Suprapubic skin (tissue), 4 donors: ENCODE data around the gene DCDC2C. TPM values are rescaled to one million over a fixed set of nuclear protein-coding genes. Genes with fewer than 3 reads are reported as not detected.
"Not testable (repeated sequence)": the region's sequence is repeated elsewhere in the genome, so short reads cannot be mapped to it uniquely, and the experiment has no call there.

ENCODE experiments used
- DNase-seq, 2 donors: peaks; one replicate each; pipeline ENCODE4 v3.0.0-alpha.2; 2019; ENCODE audit warnings: low spot score in 2 of 2
- H3K27ac ChIP-seq: fragments of 200-600 bp; sonication (generic); one replicate; pipeline ENCODE4 v1.5.1; 2019
- H3K27me3 ChIP-seq: fragments of 200-600 bp; sonication (generic); one replicate; pipeline ENCODE4 v1.5.1; 2019
- H3K36me3 ChIP-seq: fragments of 200-600 bp; sonication (generic); one replicate; pipeline ENCODE4 v1.5.1; 2019
- H3K4me1 ChIP-seq: fragments of 200-600 bp; sonication (generic); one replicate; pipeline ENCODE4 v1.5.1; 2019
- H3K4me3 ChIP-seq: fragments of 200-600 bp; sonication (generic); one replicate; pipeline ENCODE4 v1.5.1; 2019; ENCODE audit warnings: mild to moderate bottlenecking
- H3K9me3 ChIP-seq: fragments of 200-600 bp; sonication (generic); one replicate; pipeline ENCODE4 v1.5.1; 2019
- CTCF ChIP-seq, 2 donors: fragments of 200-600 bp in 1 of 2; fragments of 450-650 bp in 1 of 2; sonication (generic) in 1 of 2; IDR thresholded peaks; one replicate each; pipeline ENCODE4 v1.5.1; 2016 to 2019; ENCODE audit warnings: antibody characterized with exemption in 2 of 2, mild to moderate bottlenecking in 1 of 2, moderate library complexity in 1 of 2
- EP300 ChIP-seq: sonication (generic); formaldehyde crosslinking; IDR thresholded peaks from one replicate; pipeline ENCODE4 v1.6.1; 2017; ENCODE audit warnings: antibody characterized with exemption
- POLR2A ChIP-seq, 2 donors: fragments of 450-650 bp; IDR thresholded peaks; one replicate each; pipeline ENCODE4 v1.6.1; 2017; ENCODE audit warnings: antibody characterized with exemption in 2 of 2, mild to moderate bottlenecking in 2 of 2, moderate library complexity in 2 of 2
- POLR2AphosphoS5 ChIP-seq, 3 donors: sonication (generic); formaldehyde crosslinking; IDR thresholded peaks; one replicate each; pipeline ENCODE4 v1.6.1; 2017; ENCODE audit warnings: antibody characterized with exemption in 3 of 3
- WGBS: methylation state at CpG from one replicate; pipeline ENCODE4 v1.1.5; 2018; 5-methylcytosine and 5-hydroxymethylcytosine counted together
- total RNA-seq, 4 donors: library from RNA; depleted of rRNA; stranded (reverse); fragments of >200 nt; gene quantifications; one replicate each; pipeline ENCODE4 v1.1.0, GENCODE V29; 2016

DCDC2C gene
- total RNA-seq, 4 donors from 2014 or later = 1.0 TPM; not detected in 3

GRCh38 chr2:3806730-3807129 lies 103.4 kb downstream of the DCDC2C start:
- Histone ChIP-seq H3K4me1 (no peaks in the 10 kb centered on the region), H3K36me3 (no peaks in the 10 kb centered on the region), H3K27me3 (no peaks in the 10 kb centered on the region), H3K27ac (no peak overlapping the region), H3K4me3 (no peak overlapping the region), H3K9me3 (peaks cover 4% of the 10 kb centered on the region)
- TF ChIP-seq POLR2A (IDR thresholded peaks at IDR 0.05) (no peak), POLR2AphosphoS5 (IDR thresholded peaks at IDR 0.05) (no peak), CTCF (IDR thresholded peaks at IDR 0.05) (no peak), EP300 (no peak)
- WGBS = 85% methylated on average over 7 of the region's 7 CpGs
- DNase-seq = no peak

- Histone ChIP-seq H3K4me1 (no peaks in the 10 kb centered on the region), H3K27ac (no peak overlapping the region), H3K36me3 (no peaks in the 10 kb centered on the region), H3K4me3 (no peak overlapping the region), H3K9me3 (peaks cover 4% of the 10 kb centered on the region), H3K27me3 (no peaks in the 10 kb centered on the region)
- DNase-seq = no peak
- TF ChIP-seq POLR2A (IDR thresholded peaks at IDR 0.05) = no peak
- TF ChIP-seq CTCF (IDR thresholded peaks at IDR 0.05) = no peak
- no peak for TF ChIP-seq EP300
- no peak for TF ChIP-seq POLR2AphosphoS5 (IDR thresholded peaks at IDR 0.05)
- WGBS = 78% methylated on average over 3 of the region's 3 CpGs
Observed at GRCh38 chr2:3807853-3808252, 104.5 kb downstream of the DCDC2C start.

GRCh38 chr2:3814706-3815245 lies 111.4 kb downstream of the DCDC2C start:
- no peaks in the 10 kb centered on the region for H3K27me3 ChIP-seq
- no peaks in the 10 kb centered on the region for H3K4me1 ChIP-seq
- no peak overlapping the region for H3K4me3 ChIP-seq
- DNase-seq = no peak
- whole genome bisulfite sequencing = 79% methylated on average over 7 of the region's 7 CpGs
- no peak overlapping the region for H3K27ac ChIP-seq
- no peaks in the 10 kb centered on the region for H3K36me3 ChIP-seq
- peaks cover 11% of the 10 kb centered on the region for H3K9me3 ChIP-seq
- no peak for TF ChIP-seq POLR2A (IDR thresholded peaks at IDR 0.05)
- TF ChIP-seq POLR2AphosphoS5 (IDR thresholded peaks at IDR 0.05) = no peak

- not testable (repeated sequence) for H3K27me3 ChIP-seq, H3K27ac ChIP-seq, H3K9me3 ChIP-seq, H3K4me1 ChIP-seq, H3K4me3 ChIP-seq, H3K36me3 ChIP-seq, DNase-seq
- 93% methylated on average over 2 of the region's 2 CpGs for WGBS
Observed at GRCh38 chr2:3817144-3817543, 113.8 kb downstream of the DCDC2C start.

- Histone ChIP-seq H3K4me3 (no peak overlapping the region), H3K4me1 (no peaks in the 10 kb centered on the region), H3K9me3 (no peaks in the 10 kb centered on the region), H3K36me3 (no peaks in the 10 kb centered on the region), H3K27me3 (no peaks in the 10 kb centered on the region), H3K27ac (no peak overlapping the region)
- TF ChIP-seq POLR2A (IDR thresholded peaks at IDR 0.05) (no peak), CTCF (IDR thresholded peaks at IDR 0.05) (no peak)
- WGBS = 44% methylated on average over 1 of the region's 1 CpG
- no peak for DNase-seq
Observed at GRCh38 chr2:3823748-3824147, 120.4 kb downstream of the DCDC2C start.

- H3K4me3 ChIP-seq = no peak overlapping the region
- H3K9me3 ChIP-seq = no peaks in the 10 kb centered on the region
- no peaks in the 10 kb centered on the region for H3K36me3 ChIP-seq
- H3K27ac ChIP-seq = no peak overlapping the region
- TF ChIP-seq POLR2AphosphoS5 (IDR thresholded peaks at IDR 0.05) (no peak), CTCF (IDR thresholded peaks at IDR 0.05) (no peak), EP300 (no peak), POLR2A (IDR thresholded peaks at IDR 0.05) (no peak)
- DNase-seq = no peak
- WGBS = 64% methylated on average over 6 of the region's 6 CpGs
- H3K4me1 ChIP-seq = no peaks in the 10 kb centered on the region
- no peaks in the 10 kb centered on the region for H3K27me3 ChIP-seq
Observed at GRCh38 chr2:3827673-3828575, 124.5 kb downstream of the DCDC2C start.
